Epithelial cell of proximal tubule (primary cell): ENCODE results near the gene FKBP15. TPM values are rescaled to one million over a fixed set of nuclear protein-coding genes. Genes with fewer than 3 reads are reported as not detected.

Experiments
- DNase-seq: peaks from one replicate; pipeline ENCODE4 v3.0.0-alpha.2; 2011; ENCODE audit warnings: low read depth
- H3K4me3 ChIP-seq: 2 replicates; pipeline ENCODE4 v1.5.1; 2011; ENCODE audit warnings: low read depth, mild to moderate bottlenecking, low read length
- CTCF ChIP-seq: conservative IDR thresholded peaks from 2 replicates; pipeline ENCODE4 v1.5.1; 2012; ENCODE audit warnings: low read depth, mild to moderate bottlenecking, low read length
- total RNA-seq: library from RNA; depleted of rRNA; stranded (reverse); fragments of >200 nt; gene quantifications from 2 replicates; pipeline ENCODE4 v1.2.3, GENCODE V29; 2015

Gene FKBP15
- 13.3 and 14.6 TPM in 2 replicates for total RNA-seq

- peak within 1 kb of the TSS; percentile 98 for H3K4me3 ChIP-seq
- TF ChIP-seq CTCF: no peak
- peak; percentile 82 for DNase-seq
Observed at GRCh38 chr9:113221003-113221799, at the start of gene FKBP15, which contains the start of gene SLC31A1. TSS of gene FKBP15 (minus strand) at chr9:113221277. CDS start at chr9:113221243, 34 bp downstream. TSS of gene SLC31A1 (plus strand) at chr9:113221544. CDS start at chr9:113256149, 34,605 bp downstream.

GRCh38 chr9:113269871-113270270 is 48.8 kb upstream of the FKBP15 start:
- no peak overlapping the region for H3K4me3 ChIP-seq
- no peak for TF ChIP-seq CTCF
- DNase-seq: no peak

GRCh38 chr9:113269355-113269754 is 48.3 kb upstream of the FKBP15 start:
- no peak for DNase-seq
- H3K4me3 ChIP-seq: no peak overlapping the region
- no peak for TF ChIP-seq CTCF

GRCh38 chr9:113267911-113268566 is 47.0 kb upstream of the FKBP15 start:
- DNase-seq: no peak
- TF ChIP-seq CTCF: no peak
- no peak overlapping the region for H3K4me3 ChIP-seq

- H3K4me3 ChIP-seq: no peak overlapping the region
- no peak for TF ChIP-seq CTCF
- DNase-seq: no peak
Observed at GRCh38 chr9:113266174-113266573, 45.1 kb upstream of the FKBP15 start.

GRCh38 chr9:113261917-113262671 is 41.0 kb upstream of the FKBP15 start:
- no peak for TF ChIP-seq CTCF
- no peak overlapping the region for H3K4me3 ChIP-seq
- DNase-seq: peak; percentile 30
